ENCODE measurements around the gene HDAC9.

Gene HDAC9

DNA sequence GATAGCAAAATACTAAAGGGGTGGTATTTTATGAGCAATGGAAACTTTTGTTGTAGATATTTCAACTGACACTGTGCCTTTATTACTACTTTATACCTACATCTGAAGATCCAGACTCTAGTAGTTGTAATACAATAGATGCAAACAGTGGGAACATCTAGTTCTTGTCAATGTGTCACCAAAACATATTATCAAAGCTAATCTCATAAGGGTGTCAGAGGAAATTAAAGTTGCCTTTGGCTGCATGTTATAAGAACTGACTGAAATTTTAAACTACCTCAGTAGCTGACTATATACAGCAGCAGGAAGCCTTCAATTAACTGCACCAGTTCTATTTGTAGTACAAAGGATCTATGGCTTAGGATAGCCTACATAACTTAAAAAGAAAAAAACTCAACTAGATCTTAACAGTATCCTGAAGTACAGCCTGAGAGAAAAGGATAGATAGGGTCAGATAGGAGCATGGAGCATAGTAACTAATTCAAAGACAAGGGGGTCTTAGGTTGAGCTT, 30.9 kb downstream of the HDAC9 start:
- FAIRE-seq = no peak

GRCh38 chr7:18529239-18529638, 33.7 kb downstream of the HDAC9 start:
- no peak for FAIRE-seq

DNA sequence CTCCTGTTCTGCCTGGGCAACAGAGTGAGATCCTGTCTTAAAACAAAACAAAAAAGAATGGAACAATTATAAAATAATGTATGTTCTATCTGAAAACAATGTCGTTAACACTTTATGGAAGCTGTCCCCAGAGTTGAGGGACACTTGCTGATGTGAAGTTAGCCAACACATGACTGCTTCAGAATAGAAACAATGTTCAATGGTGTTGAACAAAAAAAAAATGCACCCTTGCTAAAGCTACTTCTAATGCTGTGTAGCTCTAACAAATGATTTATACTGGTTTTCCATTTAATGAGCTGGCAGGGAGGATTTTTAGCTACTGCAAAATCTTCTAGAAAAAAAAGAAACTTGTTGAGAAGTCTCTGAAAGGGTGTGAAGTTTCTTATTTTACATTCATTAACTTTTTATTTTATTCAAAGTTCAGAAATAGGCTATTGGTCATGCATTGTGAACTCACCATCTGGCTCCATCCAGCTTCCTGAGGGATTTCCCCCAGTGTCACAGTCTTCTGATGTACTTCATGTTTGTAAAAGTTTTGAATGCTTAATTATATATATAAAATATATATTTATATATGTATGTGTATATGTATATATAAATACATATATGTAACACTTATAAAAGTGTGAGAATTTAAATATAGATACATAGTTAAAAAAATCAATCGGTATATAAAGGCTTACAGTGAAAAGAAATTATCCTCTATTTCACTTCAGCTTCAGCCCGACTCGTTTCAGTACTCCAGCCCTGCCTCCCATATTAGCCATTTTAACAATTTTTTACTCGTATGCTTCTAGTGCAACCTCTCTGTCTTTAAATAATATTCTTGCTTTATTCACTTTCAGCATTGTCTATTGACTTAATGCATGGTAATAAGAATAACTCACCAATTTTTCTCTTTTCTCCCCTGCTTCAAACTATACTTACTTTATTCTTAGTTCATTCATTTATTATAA, 35.0 kb downstream of the HDAC9 start:
- no peak for FAIRE-seq

DNA sequence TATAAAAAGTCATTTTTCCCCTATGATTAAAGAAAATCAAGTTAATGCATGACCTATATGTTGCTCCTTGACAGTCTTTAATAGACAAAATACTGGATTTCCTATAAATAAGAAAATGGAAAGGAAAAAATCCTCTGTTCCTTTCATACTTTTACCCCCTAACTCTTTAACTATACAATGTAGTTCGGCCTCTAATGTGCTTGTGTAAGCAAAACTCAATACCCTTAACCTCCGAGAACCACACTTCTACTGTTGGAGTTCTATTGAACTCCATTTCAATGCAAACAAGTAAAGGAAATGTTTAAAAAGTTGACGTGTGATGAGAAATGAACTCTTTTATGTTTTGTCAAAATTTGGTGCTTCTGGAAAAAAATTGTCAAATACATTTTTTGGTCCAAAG, 36.0 kb downstream of the HDAC9 start:
- no peak for FAIRE-seq

DNA sequence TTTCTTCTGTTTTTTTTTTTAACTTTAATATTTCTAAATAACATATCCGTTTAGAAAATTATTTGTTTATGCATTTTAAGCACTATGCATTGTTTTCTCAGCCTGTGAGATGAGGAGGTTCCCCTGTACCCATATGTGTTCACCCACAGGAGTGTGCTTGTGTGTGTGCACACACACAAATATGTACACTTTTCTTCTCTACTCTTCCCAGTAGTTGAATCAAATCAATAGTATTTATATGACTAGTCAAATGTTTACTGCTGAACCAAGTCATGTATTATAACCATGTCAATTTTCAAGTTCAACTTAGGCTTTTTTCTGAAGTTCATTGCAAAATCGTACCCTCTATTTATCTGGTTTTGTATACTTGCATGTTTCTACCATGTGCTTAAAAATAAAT, 37.3 kb downstream of the HDAC9 start:
- FAIRE-seq = no peak

DNA sequence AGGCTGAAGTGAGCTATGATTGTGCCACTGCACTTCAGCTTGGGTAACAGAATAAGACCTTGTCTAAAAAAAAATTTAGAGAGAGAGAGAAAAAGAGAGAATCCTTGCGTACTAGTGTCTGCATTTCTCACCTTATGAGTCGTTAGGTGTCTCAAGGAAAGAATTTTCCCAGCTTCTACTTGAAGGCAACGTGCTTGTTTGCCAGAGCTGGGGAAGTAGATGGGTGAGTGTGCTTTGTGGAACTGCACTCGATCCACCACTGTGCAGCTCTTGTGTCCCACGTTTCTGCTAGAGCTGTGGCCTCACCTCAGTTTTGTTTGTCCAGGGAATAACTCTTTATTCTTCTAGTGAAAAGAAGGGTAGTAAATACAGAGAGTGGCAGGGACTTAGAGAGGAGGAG, 38.9 kb downstream of the HDAC9 start:
- FAIRE-seq = no peak

DNA sequence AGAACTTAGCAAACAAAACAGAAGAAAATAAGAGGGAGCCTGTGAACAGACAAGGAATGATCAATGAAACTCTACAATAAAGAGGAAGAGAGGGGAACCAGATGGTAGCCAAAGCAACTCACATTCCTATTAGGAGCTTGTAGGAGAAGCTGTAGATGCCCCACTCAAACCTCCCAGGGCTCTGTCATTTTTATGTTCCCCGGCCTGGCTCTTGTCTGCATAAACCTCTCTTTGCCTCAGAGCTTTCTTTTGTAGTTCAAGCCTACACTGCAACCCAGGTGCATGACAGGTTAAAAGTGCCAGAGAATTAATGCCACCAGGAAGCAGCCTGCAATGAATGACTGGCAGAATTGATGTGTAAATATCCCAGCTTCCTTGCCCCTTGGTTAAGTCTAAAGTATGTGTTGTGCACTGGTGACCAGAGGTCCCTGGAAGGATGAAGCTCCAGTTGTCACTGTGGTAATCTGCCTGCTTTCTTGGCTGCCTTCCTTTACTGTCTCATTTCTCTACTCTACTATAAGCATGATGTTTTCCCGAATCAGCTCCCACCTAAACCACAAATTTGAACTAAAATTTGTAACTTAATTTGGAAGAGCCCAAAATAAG, 40.4 kb downstream of the HDAC9 start:
- FAIRE-seq = no peak

DNA sequence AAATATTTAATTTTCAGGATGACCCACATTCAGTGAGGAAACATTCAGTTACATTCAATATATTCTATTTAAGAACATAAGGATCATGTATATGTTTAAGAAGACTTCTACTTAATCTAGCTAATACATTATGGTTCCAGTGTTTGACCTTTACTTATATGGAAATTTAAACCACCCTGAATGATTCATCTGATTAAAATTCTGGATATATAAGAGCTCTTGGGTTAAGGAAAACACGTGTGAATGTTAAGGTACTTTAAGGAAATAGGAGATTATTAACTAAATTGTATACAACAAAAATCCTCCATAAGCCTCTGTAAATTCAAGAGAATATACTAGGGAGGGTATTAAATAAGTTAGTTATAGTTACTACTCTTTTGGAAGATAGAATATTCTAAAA, 40.9 kb downstream of the HDAC9 start:
- FAIRE-seq = no peak

DNA sequence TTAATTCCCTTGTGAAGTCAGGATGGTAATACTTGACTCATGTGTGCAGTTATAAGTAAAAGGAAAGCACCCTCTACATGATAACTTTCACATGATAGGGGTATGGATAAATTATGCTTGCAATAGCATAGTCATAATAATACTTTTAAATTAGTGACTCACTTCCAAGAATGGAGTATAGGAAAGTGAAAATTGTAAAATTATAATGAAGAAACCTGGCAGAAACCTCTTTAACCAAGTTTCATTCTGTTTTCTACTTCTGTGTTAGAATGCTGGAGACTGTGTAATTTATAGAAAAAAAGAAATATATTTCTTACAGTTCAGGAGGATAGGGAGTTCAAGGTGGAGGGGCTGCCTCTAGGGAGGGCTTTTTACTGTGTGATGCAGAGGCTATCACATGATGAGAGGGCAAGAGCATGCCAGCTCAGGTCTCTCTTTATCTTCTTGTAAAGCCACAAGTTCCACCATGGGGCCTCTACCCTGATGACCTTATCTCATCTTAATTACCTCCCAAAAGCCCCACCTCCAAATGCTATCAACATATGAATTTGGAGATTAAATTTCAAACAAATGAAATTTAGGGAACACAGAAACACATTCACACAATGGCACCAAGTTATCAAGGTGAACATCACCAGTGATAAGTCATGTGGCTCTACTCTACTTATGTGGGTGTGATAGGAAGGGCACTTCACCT, 43.2 kb downstream of the HDAC9 start:
- no peak for FAIRE-seq

DNA sequence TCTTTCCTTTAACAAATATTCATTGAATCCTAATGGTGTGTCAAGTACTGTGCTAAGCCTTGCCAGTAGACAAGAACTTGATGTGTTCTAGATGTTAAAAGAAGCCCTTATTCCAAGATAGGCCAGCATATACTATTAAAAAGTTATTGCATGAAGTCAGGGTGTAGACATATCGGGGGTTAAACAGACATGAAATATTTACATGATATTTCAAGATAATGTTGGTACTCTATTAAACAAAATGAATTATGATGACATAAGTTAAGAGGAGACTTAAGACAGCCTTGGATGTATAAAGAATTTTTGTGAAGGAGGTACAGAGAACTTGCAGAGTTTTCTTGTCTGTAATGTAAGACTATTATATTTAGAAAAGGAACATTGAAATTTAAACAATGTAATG, 44.8 kb downstream of the HDAC9 start:
- FAIRE-seq = no peak

GRCh38 chr7:18541181-18541870, 45.8 kb downstream of the HDAC9 start:
- peak; percentile 92 for FAIRE-seq

GRCh38 chr7:18541871-18542212, 46.3 kb downstream of the HDAC9 start:
- FAIRE-seq = no peak

DNA sequence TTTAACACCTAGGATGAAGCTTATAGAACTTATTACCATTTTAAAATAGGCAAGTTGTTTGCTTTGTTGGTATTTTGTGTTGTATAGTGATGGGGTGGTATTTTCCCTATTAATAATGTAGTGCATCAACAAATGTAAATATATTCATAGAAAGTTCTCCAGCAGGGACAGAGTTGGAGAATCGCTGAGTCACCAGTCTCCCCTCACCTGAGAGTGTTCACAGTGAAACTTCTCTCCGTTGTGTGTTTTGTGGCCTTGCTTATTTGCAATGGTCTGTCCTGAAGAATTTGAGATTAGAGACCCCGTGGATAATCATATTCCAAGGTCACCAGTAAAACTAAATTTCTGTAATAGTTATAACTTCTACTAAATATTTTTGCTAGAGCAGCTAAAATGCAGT, 51.0 kb downstream of the HDAC9 start:
- no peak for FAIRE-seq

GRCh38 chr7:18547509-18548187, 52.1 kb downstream of the HDAC9 start:
- no peak for FAIRE-seq

- no peak for FAIRE-seq
Observed at GRCh38 chr7:18548534-18548933, 53.0 kb downstream of the HDAC9 start.

- FAIRE-seq = no peak
Observed at GRCh38 chr7:18550574-18550973, 55.0 kb downstream of the HDAC9 start.

- FAIRE-seq = no peak
Observed at GRCh38 chr7:18552316-18552916, 56.9 kb downstream of the HDAC9 start.

- no peak for FAIRE-seq
Observed at GRCh38 chr7:18552943-18553604, 57.5 kb downstream of the HDAC9 start.

DNA sequence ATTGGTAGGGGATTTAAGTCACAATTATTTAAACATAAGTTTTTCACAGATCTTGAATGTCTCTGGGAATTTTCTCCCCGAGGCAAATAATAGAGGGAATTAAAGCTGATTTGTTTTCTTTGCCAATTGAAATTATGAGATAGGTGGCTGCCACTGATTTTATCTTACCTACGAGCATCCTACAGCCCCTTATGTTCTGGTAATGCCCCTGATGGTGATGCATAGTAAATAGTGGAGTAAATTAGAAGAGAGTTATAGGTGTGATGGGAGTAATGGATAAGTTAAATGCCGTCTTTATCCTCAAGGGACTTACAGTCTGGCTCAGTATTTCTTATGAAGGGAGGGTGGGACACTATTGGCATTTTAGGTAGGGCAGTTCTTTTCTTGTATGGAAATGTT, 58.1 kb downstream of the HDAC9 start:
- no peak for FAIRE-seq

DNA sequence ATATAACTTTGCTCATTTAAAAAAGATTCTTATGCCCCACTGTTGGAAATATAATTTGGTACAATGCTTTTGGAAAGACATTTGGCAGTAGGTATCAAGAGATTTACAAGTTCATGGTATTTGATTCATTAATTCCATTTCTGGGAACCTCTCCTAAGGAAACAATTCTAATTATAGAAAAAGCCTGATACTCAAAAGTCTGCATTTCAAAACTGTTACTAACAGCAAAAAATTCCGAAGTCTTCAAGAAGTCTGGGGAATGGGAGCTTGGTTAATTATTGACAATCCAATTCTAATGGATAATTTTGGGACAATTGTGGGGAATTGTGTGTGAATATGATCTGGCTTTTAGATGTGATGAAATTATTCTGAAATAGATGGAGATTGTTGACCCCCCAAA, 59.6 kb downstream of the HDAC9 start:
- no peak for FAIRE-seq

GRCh38 chr7:18555968-18556367, 60.4 kb downstream of the HDAC9 start:
- FAIRE-seq = no peak
